Measurements from ENCODE around the gene SOCS2. TPM values are rescaled to one million over a fixed set of nuclear protein-coding genes. Genes with fewer than 3 reads are reported as not detected.

SOCS2 gene
- polyA plus RNA-seq, 2 of the 4 experiments (the other 2 are of a cell fraction), result 21.8 to 22.2 TPM

- CTCF ChIA-PET, result interaction anchor here (0.6 to 0.9 kb wide), 4 partner anchors 14 to 743 kb away, joined by 3 to 4 read pairs (median 3); no protein-coding TSS in a partner anchor
- Histone ChIP-seq H3K9me3 (no peaks in the 10 kb centered on the region), H3K4me1 (no peaks in the 10 kb centered on the region; the same call in 2 of the 3 replicates), H3K27ac (no peak overlapping the region), H3K4me2 (no peak overlapping the region), H3K4me3 (no peak overlapping the region)
- DNase-seq (ENCODE audit: low read depth in 1 of 2, low spot score in 1 of 2), result no peak
- no peak for FAIRE-seq
- ATAC-seq, result no peak
- TF ChIP-seq EHMT2 (IDR thresholded peaks at IDR 0.05; ENCODE audit: low read depth), result no peak
- TF ChIP-seq HDAC2 (IDR thresholded peaks at IDR 0.05), result no peak
- no peak for TF ChIP-seq HES2 (IDR thresholded peaks at IDR 0.05)
- TF ChIP-seq POLR2A (IDR thresholded peaks at IDR 0.05; ENCODE audit: low read length), result no peak
- 86% methylated on average over 5 of the region's 5 CpGs for WGBS (ENCODE audit: missing lambda C conversion rate)
- POLR2A ChIA-PET, result interaction anchor here (0.6 kb wide), 1 partner anchor 120 kb away, joined by 3 read pairs; the partner anchor contains the start of gene MRPL42
These were observed 15.1 kb downstream of the SOCS2 start for GRCh38 chr12:93587611-93588010.

GRCh38 chr12:93589081-93589480 is 16.6 kb downstream of the SOCS2 start:
- TF ChIP-seq PBX3 (IDR thresholded peaks at IDR 0.05), result no peak
- no peak for TF ChIP-seq FOXS1 (CRISPR knock-in tag; IDR thresholded peaks at IDR 0.05)
- no peak for TF ChIP-seq RNF2 (IDR thresholded peaks at IDR 0.05; ENCODE audit: borderline replicate concordance, low read depth)
- no peak for TF ChIP-seq BCL3 (IDR thresholded peaks at IDR 0.05)
- TF ChIP-seq GATA3 (IDR thresholded peaks at IDR 0.05; ENCODE audit: borderline replicate concordance), result no peak
- TF ChIP-seq USF2 (IDR thresholded peaks at IDR 0.05), result no peak
- TF ChIP-seq ZNF302 (CRISPR knock-in tag; IDR thresholded peaks at IDR 0.05), result no peak
- TF ChIP-seq HOXB13 (CRISPR knock-in tag; IDR thresholded peaks at IDR 0.05; ENCODE audit: low read depth), result no peak
- WGBS (ENCODE audit: missing lambda C conversion rate), result 80% methylated on average over 2 of the region's 2 CpGs
- Histone ChIP-seq H3K27ac (no peak overlapping the region), H3K9me3 (no peaks in the 10 kb centered on the region), H3K4me1 (no peaks in the 10 kb centered on the region; the same call in 2 of the 3 replicates), H3K4me3 (no peak overlapping the region), H3K4me2 (no peak overlapping the region)
- no peak for DNase-seq (ENCODE audit: low read depth in 1 of 2, low spot score in 1 of 2)
- no peak for ATAC-seq
- FAIRE-seq, result no peak
- ChIA-PET CTCF (no interaction called here), POLR2A (no interaction called here)

GRCh38 chr12:93591137-93591868 is 18.8 kb downstream of the SOCS2 start:
- CTCF ChIA-PET, result interaction anchor here (0.7 to 3.7 kb wide), 4 partner anchors 34 to 516 kb away, joined by 3 to 19 read pairs (median 7); no protein-coding TSS in a partner anchor
- no peak for FAIRE-seq
- TF ChIP-seq NR3C1 (IDR thresholded peaks at IDR 0.05) (no peak), ELK1 (IDR thresholded peaks at IDR 0.05; ENCODE audit: low read depth, low read length) (no peak), KDM1A (IDR thresholded peaks at IDR 0.05; ENCODE audit: low read depth) (no peak), CBX2 (IDR thresholded peaks at IDR 0.05; ENCODE audit: borderline replicate concordance, low read depth) (no peak), USF2 (IDR thresholded peaks at IDR 0.05) (no peak), MAX (IDR thresholded peaks at IDR 0.05) (peak; percentile 60; the same call in 1 of the 2 replicates), MAFK (IDR thresholded peaks at IDR 0.05; ENCODE audit: partially characterized antibody) (no peak), RNF2 (IDR thresholded peaks at IDR 0.05; ENCODE audit: borderline replicate concordance, low read depth) (no peak), RCOR1 (IDR thresholded peaks at IDR 0.05; ENCODE audit: low read depth, low read length) (no peak), EHMT2 (IDR thresholded peaks at IDR 0.05; ENCODE audit: low read depth) (no peak), BHLHE40 (IDR thresholded peaks at IDR 0.05; ENCODE audit: low read depth, low read length) (no peak), FOXS1 (CRISPR knock-in tag; IDR thresholded peaks at IDR 0.05) (no peak), NPAS2 (CRISPR knock-in tag; IDR thresholded peaks at IDR 0.05; ENCODE audit: borderline replicate concordance) (no peak), GATA3 (IDR thresholded peaks at IDR 0.05; ENCODE audit: borderline replicate concordance) (peak; percentile 13; the same call in 1 of the 2 replicates), FOSB (CRISPR knock-in tag; IDR thresholded peaks at IDR 0.05) (no peak), RFX5 (IDR thresholded peaks at IDR 0.05) (no peak), JUN (IDR thresholded peaks at IDR 0.05) (peak; percentile 33 to 59; a peak in 2 of 5 replicates), NFE2L2 (conservative IDR thresholded peaks at IDR 0.05; ENCODE audit: low read length) (no peak), HEYL (CRISPR knock-in tag; IDR thresholded peaks at IDR 0.05) (no peak), RARB (CRISPR knock-in tag; IDR thresholded peaks at IDR 0.05) (no peak)

More at GRCh38 chr12:93591137-93591868, 18.8 kb downstream of the SOCS2 start:
- Histone ChIP-seq H3K4me2 (peak overlapping the region; percentile 79), H3K27ac (peak overlapping the region; percentile 70 to 86), H3K4me3 (peak overlapping the region; percentile 56), H3K9me3 (no peaks in the 10 kb centered on the region), H3K4me1 (no peaks in the 10 kb centered on the region; the same call in 2 of the 3 replicates)
- WGBS (ENCODE audit: missing lambda C conversion rate), result under 1% methylated on average over 37 of the region's 37 CpGs
- DNase-seq (ENCODE audit: low read depth in 1 of 2, low spot score in 1 of 2) (peak; percentile 80 to 82), ATAC-seq (peak; percentile 94 to 97)
- POLR2A ChIA-PET, result interaction anchor here (0.6 to 2.5 kb wide), 7 partner anchors 21 to 1472 kb away, joined by 3 to 11 read pairs (median 4); partner anchors contain the start of gene CRADD
